Left renal pelvis (tissue), 4 donors: Measurements from ENCODE around the gene CTSD. TPM values are rescaled to one million over a fixed set of nuclear protein-coding genes. Genes with fewer than 3 reads are reported as not detected.

Source experiments
- DNase-seq, 4 donors: peaks; one replicate each; pipeline ENCODE4 v3.0.0-alpha.2; 2013; ENCODE audit warnings: low read depth in 4 of 4, low spot score in 3 of 4
- polyA plus RNA-seq, 4 donors: library from polyadenylated mRNA; unstranded; fragments of 120-200 nt; gene quantifications; one replicate each; pipeline ENCODE4 v1.2.1, GENCODE V29; 2013; ENCODE audit not compliant: insufficient read length in 4 of 4

The CTSD gene
- polyA plus RNA-seq, 4 donors = 171 to 263 (median 222) TPM

DNA sequence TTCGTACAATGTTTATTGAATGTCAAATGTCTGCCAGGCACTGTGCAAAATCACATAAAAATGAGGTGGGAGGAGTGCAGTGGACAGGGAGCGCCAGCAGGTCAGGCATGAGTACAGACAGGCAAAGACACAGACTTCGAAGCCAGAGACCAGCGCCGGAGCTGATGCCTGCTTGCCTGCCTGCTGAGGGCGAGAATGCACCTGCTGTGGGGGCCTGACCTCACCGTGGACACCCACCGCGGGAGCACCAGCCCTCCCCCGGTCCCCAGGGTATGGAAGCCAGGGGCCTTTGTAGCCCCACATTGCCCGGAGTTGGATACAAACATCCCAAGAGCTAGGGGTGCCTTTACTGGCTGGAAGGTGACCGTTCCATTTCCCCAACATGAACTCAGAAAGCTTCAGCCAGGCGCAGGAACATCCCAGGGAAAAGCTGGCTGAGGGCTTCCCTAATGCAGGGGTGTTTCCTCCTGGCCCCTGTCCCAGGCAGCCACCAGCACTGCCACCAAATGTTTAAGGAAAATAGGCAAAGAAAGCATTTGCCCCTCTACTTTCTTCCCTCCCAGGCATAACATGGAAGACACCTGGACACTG lies 31.2 kb downstream of the CTSD start:
- DNase-seq = no peak

DNA sequence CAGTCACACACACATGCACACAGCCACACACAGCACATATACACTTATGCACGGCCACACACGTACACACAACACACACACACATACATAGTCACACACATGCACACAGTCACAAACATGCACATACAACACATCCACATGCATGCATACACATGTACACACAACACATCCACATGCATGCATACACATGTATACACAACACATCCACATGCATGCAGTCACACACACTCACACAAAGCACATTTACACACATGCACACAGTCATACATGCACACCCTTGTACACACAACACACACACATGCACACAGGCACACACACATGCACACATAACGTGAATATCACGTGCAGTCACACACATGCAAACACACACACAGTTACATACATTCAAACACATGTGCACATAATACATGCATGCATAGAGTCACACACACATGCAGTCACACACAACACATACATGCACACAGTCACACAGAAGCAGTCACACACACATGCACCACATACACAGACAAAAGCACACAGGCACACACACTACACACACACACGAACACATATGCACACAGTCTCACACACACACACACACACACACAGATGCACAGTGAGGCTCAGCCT lies 32.2 kb downstream of the CTSD start:
- DNase-seq = no peak

GRCh38 chr11:1730059-1730629 lies 33.6 kb downstream of the CTSD start:
- DNase-seq = no peak

DNA sequence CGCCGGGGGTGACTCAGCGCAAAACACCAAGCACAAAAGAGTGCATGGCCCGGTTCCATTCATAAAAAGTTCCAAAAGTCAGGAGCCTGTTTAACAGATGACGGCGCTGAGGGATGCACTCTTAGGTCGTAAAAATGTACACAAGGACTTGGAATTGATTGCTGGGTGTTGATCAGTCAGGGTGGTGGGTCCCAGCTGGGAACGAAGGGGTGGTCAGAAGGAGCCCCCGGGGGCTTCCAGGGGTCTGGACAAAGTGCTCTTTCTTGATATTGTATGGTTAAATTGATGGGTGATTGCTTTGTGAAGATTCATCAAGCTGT lies 34.1 kb downstream of the CTSD start:
- no peak for DNase-seq

- DNase-seq = no peak
These were observed 34.6 kb downstream of the CTSD start for GRCh38 chr11:1728931-1729691.

GRCh38 chr11:1728301-1728700 lies 35.4 kb downstream of the CTSD start:
- DNase-seq = no peak

GRCh38 chr11:1727861-1728260 lies 35.9 kb downstream of the CTSD start:
- no peak for DNase-seq

DNA sequence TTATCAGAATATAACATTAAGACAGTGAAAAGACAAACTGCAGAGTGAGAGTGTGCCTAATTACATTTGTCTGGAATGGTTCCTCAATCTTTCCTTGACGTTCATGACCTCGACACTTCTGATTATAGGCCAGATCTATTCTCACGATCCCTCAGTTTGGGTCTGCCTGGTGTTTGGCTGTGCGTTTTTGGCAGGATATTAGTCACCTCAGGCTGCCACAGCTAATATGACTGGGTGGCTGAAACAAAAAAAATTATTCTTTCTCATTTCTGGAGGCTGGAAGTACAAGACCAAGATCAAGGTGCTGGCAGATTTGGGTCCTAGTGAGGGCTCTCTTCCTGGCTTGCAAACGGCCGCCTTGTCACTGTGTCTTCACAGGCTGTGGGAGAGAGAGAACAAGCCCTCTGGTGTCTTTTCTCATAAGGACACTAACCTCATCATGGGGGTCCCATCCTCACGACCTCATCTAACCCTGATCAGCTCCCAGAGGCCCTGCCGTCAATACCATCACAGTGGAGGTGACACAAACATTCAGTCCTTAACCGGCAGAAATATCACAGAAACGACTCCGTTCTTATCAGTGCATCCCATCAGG lies 36.5 kb downstream of the CTSD start:
- no peak for DNase-seq

GRCh38 chr11:1719781-1720180 lies 43.9 kb downstream of the CTSD start:
- DNase-seq = no peak

- no peak for DNase-seq
These were observed 45.4 kb downstream of the CTSD start for GRCh38 chr11:1718326-1718725.

- DNase-seq = no peak
These were observed 46.0 kb downstream of the CTSD start for GRCh38 chr11:1717745-1718144.

DNA sequence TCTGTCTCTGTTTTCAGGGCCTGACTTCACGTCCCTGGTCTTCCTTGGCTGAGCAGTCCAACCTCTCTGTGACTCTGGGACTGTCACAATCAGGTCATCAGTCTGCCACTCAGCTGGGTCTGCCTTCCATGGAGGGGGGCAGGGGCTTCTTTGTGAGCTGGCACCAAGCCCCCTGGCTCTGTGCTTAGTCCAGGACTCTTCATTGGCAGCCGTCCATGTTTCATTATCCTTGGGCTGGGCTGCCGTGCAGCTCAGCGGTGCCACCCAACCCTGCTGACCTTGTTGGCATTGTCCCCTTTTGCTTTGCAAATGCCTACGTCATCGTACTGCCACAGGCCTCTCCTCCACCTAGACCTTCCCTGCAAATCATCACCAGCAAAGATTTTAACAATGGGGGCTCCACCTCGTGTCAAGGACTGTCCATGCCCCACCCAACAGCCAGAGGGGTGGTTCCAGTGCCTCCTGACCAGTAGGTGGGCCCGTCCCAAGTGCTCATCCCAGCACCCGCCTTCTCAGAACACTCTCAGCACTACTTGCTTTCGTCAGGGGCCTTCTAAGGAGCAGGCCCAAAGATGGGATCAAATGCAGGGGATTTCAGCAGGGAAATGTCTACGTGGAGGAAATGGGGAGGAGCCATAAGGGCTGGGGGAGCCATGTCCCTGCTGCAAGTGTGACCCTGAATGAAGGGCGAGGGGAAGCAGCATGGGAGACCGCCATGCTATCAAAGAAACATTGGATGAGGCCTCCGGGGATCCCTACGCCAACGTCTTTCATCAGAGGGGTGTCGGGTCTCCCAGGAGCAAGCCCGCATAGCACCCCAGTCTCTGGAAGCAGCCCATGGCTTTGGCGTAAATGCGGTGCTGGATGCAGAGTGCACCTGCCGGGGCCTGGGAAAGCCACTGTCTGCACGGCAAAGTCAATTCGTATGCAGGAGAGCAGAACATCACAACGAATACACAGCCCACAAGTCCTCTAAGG lies 48.5 kb downstream of the CTSD start:
- DNase-seq = no peak

GRCh38 chr11:1708716-1709115 lies 55.0 kb downstream of the CTSD start:
- no peak for DNase-seq

DNA sequence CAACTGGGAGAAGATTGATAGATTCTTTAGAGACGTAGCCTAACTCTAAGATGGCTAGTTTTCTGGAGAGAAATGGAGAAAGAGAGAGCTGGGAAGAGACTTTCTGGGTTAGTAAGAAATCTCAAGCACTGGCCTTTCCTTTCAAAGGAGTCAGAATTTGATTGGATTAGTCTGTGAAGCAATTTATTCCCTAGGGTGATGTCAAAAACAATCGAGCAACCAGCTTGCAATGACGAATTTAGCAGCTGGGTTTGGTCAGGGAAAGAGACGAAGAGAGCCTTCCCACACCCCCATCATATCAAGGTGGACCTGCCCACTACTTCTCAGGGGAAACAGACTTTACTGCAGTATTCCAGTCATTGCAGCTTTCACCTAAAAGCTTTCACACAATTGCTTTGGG lies 56.0 kb downstream of the CTSD start:
- no peak for DNase-seq

- DNase-seq = no peak
These were observed 56.9 kb downstream of the CTSD start for GRCh38 chr11:1706634-1707400.

DNA sequence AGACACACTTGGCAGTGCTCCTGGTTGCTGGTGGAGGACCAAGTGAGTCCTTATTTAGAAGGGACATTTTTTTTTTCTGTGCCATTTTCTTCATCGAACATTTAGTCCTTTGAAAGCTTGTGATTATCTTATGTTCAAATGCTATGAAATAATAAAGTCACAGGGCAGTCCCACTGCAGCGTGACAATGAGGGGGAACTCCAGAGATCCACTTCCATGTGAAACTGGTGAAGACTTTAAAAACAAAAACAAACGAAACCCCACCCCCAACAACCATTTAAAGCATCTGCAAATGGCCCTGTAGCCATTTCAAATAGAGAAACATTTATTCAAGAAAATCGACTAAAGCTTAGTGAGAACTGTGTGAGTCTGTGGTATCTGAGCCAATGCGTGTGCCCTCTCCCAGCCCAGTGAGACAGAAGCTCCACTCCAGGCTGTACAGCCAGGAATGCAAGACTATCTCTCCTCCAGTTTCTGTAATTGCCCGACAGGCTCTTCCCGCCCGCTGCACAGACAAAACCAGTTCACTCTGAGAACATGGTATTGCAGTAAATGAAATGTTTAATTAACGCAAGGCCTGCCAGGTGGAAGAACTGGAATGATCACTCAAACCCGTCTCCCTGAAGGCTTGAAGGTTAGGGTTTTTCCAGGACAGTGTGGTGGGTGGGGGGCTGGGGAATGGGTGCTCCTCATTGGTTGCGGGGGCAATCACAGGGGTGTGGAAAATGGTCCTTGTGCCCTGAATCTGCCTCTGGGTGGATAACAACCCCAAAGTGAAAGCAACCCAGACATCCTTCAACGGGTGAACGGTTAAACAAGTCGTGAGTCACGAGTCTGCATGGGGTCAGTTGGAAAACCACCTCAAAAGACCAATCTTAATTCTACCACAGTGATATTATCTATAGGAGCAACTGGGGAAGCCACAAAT lies 58.3 kb downstream of the CTSD start:
- DNase-seq = no peak

DNA sequence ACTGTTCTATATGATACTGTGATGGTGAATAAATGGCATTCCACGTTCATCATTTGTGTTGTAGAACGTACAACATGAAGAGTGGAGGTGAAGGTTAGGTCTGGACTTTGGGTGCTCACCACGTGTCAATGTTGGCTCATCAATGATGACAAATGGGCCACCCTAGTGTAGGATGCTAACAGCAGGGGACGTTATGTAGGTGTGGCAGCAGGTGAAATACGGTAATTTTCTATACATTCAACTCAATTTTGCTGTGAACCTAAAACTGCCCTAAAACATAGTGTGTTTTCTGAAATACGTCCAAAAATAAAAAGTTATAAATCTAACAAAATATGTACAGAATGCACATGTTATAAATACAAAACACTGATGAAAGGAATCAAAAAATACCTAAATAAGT lies 60.6 kb downstream of the CTSD start:
- no peak for DNase-seq
